Activated CD4-positive, CD25-positive, alpha-beta regulatory T cell (primary cell): Measurements from ENCODE around the gene PACS1.

Experiments
- DNase-seq, 4 experiments: peaks; one replicate each; lab custom pipeline; 2025; lab: John Stamatoyannopoulos, UW

PACS1 gene

DNA sequence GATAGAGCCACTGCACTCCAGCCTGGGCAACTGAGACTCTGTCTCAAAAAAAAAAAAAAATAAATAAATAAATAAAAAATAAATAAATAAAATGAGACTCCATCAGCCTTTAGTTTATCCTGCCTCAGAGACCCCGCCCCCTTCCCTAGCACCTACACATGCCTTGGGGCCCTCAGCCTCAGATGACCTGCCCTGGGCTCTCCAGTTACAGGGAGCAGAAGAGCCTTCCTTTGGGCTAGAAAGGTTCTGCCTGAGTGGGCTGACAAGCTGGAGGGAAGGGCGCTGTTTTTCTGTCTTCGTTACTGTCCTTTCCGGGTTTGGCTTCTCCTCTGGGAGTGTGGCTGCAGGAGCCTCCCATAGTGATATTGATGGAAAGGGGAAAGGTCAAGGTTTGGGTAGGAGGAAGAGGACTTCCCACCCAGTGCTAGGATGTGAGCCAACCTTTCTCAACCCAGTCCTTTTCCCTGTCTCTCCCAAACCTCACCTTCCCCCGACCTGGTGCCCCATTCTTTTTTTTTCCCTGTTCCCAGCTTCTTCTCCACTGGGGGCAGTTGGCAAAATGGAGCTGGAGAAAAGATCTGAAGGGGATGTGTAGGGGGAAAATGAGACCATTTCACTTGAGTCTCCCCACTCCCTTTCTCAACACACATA, 19.4 kb upstream of the PACS1 start:
- DNase-seq: no peak

DNA sequence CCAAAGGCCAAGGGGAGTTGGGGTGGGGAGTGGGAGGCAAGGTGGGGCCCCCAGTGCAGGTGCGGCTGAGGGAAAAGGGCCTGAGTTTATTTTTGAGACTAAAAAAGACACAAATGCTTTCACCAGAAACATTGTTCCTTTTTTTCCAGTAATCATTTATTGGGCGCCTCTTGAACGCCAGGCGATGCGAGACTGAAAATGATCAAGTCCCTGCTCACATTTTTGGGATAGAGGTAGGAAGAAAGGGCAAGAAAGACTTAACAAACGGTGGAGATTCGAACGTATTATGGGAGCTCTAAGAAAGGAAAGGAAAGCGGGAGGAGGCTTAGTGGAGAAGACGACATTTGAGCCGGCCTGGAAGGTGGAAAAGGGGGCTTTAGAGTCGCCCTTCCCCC, 18.7 kb upstream of the PACS1 start:
- DNase-seq: no peak

DNA sequence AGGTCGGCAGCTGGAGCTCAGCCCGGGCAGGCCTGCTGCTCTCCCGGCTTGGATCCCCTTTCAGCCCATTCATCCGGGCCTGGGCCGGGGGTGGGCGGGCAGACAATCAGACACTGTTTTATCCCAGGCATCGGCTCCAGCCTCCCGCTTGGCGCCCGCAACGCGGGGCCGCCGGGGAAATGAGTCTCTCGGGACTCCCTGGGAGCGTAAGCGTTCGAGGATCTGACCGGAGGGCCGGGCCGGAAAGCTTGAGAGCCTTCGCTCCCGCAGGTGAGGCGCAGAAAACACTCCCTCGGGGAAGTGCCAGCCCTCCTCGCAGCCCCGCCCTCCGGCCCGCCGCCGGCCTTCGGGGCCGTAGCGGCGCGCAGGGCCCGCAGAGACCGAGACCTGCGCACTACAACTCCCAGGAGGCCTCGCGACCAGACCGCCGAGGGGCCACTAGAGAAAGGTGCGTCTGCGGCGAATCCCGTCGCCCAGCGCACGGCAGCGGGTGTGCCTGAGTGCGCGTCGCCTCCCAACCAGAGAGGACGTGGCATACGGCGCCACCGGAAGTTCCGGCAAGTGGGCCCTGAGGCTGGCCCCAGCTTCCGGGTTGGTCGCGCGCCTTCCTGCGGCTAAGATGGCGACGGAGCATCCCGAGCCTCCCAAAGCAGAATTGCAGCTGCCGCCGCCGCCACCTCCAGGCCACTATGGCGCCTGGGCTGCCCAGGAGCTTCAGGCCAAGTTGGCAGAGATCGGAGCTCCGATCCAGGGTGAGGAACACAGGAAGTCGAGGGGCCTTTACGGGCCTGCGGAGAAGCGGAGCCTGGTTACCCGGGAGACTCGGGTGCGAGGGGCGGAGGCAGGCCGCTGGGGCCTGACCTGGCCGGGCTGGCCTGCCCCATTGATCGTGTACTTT, 18.1 kb upstream of the PACS1 start, which contains the start of gene SF3B2:
Gene SF3B2, plus strand, starts transcription at position 599 of the 898 bp plus-strand sequence. Its CDS starts 21 bp downstream, at position 620.
- DNase-seq: peak; percentile 92 to 94 (median 94)

DNA sequence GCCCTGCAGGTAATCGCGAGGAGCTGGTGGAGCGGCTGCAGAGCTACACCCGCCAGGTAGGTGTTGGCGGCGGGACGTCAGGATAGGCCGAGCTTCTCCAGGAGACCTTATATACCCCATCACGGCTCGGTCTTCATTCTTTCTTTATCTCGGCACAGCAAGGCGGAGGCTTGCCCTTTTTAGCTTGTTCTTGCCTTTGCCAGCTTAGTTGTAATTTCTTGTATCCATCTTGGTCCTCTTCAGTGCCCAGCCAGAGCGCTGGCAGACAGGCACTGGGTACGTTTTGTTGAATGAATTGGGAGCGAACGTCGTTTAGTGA, 17.4 kb upstream of the PACS1 start:
- DNase-seq: no peak

DNA sequence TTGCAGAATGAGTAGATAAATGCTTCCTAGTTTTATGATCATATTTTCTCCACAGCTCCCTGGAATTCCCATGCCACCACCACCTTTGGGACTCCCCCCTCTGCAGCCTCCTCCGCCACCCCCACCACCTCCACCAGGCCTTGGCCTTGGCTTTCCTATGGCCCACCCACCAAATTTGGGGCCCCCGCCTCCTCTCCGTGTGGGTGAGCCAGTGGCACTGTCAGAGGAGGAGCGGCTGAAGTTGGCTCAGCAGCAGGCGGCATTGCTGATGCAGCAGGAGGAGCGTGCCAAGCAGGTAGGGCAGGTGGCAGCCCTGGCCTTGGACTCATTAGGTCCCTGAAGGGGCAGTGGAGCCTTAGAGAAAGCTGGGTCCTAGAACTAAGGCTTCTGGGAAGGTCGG, 15.1 kb upstream of the PACS1 start:
- no peak for DNase-seq

DNA sequence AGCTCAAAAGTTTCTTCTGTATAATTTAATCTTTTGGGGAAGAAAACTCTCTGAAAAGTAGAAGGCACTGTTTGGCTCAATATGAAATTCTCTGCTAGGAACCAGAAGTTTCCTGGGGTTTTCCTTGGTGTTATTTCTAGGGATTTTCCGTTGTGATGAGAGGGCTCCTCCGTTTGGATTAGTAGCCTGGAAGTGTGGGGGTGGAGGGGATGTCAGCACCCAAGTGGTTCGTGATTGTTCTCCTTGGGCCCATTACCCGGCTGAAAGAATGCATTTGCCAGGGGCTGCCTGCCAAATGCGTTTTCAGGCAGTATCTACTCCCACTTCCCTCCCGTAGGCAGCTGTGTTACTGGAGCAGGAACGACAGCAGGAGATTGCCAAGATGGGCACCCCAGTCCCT, 13.6 kb upstream of the PACS1 start:
- no peak for DNase-seq

DNA sequence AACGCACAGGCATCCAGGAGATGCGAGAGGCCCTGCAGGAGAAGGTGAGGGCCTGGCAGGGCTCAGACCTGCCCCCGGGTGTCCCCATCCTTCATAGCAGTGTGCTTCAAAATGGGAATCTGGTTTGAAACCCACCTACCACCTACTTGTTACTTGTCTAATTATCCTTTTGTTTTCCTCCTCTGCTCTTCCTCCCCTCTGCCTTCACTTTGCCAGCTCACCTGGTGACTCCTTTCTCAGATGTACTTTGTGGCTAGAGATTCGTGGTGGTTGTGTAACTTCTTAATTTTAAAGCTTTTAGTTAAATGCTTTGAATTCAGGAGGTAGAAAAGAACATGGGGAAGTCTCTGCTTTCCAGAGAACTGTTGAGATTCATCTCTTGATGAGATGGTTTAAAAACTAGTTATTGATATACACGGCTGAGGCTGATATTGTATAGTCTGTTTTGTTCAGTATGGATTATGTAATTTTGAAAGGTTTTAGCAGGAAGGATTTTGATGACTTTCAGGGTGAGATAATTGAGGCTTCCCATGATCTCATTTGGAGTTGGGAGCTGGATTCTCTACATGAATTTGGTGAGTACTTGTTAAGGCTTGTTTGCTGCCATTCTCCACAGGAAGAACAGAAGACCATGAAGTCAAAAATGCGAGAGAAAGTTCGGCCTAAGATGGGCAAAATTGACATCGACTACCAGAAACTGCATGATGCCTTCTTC, 9.9 kb upstream of the PACS1 start:
- no peak for DNase-seq

DNA sequence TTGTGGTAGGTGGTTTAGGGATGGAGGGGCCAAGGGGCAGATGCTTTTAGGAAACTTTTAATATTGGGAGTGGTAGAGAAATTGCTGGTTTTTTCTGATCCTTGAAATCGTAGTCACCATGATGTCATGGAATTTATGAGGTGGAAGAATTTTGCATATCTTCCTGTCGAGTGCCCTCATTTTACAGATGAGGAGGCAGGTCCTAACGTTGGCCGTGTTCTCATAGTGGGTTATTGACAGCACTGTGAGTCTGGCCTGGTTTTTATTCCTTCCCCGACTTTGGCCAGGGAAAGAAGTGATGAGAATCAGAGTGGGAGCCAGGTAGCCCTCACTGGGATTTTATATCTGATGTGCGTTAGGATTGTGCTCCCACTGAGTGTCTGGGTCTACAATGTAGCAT, 8.8 kb upstream of the PACS1 start:
- DNase-seq: no peak

DNA sequence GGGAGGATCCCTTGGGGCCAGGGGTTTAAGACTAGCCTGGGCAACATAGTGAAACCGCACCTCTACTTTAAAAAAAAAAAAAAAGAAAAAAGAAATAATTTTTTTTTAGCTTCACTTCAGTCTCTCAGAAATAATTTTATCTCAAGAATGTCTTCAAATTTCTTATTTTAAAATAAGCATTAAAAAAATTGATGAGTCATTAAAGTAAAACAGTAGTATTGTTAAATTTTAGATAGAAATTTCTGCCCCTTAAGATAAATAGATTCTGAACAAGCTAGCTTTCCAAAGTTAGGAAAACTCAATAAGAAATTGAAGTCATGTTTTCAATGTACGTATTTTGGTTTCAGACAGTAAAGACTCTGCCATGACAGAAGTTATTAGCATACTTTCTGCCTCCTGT, 7.7 kb upstream of the PACS1 start:
- DNase-seq: no peak

DNA sequence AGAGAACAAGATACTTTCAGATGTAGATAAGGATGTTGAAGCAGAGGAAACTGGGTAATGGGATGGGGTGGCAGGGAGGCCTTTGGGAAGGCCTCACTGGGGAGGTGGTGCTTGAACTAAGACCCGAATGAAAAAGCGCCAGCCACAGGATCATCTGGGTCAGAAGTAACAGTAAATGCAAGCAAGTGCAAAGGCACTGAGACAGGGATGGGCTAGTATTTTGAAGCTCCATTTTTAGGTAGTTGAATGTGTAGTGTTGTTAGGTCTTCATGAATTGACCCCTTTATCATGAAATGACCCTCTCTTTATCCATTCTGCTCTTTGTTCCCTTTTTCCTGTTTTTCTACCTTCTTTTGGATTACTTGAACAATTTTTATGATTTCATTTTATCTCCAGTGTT, 6.2 kb upstream of the PACS1 start:
- DNase-seq: no peak

DNA sequence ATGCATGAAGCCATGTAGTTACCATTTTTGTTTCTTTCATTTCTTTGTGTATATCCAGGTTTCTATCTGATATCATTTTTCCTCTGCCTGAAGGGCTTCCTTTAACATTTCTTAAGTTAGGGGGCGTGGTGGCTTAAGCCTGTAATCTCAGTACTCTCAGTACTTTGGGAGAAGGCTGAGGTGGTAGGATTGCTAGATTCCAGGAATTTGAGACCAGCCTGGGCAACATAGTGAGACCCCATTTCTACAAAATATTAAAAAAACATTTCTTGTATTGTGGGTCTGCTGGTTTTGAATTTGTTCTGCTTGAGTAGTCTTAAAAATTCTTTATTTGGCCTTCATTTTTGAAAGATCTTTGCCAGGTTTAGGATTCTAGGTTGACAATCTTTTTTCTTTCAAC, 5.5 kb upstream of the PACS1 start:
- no peak for DNase-seq

DNA sequence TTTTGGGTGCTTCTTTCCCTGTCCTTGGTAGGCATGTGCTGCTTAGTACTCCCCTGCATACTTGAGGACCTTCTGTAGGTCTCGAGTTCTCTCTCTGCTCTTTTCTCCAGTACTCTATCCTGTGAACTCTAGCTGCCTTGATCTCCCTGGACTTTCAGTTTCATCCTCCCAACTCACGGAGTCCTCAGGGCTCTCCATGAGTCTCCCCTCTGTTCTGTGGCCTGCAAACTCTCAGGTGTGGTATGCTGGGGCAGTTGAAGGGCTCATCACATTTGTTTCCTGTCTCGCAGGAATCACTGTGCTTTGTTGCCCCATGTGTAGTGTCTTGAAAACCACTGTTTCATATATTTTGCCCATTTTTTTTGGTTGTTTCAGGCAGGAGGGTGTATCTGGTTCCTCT, 3.3 kb upstream of the PACS1 start:
- DNase-seq: no peak

DNA sequence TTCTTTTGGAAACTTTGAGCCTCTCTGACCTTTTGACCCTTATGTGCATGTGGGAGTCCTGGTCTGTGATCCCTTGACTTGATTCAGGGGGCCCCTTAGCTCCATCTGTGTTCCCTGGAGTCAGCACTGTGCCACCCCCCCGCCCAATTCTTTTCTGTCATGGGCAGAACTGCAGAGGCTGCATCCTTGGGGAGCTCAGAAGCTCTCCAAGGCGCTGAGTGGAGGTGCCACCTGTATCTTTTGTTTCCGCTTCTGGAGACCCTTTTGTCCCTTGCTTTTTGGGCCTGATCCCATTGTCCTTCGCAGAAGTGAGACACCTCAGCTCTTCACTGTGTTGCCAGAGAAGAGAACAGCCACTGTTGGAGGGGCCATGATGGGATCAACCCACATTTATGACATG, 2.4 kb upstream of the PACS1 start:
- no peak for DNase-seq

DNA sequence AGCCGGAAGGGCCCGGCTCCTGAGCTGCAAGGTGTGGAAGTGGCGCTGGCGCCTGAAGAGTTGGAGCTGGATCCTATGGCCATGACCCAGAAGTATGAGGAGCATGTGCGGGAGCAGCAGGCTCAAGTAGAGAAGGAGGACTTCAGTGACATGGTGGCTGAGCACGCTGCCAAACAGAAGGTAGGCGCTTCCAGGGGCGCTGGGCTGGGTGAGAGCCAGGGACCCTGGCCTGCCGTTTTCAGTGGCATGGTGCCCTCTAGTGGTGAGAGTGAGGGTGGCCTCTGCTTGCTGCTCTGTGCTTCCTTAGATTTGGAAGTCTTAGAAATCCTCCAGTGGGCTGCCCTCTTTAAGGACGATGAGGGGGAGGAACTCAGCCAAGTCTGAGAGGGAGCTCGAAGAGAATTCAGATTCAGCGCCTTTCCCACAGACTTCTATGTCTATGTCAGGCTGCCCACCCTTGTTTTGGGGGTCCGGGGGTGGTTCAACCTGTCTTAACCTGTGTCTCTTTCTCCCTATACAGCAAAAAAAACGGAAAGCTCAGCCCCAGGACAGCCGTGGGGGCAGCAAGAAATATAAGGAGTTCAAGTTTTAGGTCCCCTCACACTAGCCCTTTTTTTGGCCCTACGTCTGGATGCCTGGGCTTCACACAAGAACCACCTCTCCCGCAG, 1.8 kb upstream of the PACS1 start:
- DNase-seq: peak; percentile 53 to 65 (median 59)

DNA sequence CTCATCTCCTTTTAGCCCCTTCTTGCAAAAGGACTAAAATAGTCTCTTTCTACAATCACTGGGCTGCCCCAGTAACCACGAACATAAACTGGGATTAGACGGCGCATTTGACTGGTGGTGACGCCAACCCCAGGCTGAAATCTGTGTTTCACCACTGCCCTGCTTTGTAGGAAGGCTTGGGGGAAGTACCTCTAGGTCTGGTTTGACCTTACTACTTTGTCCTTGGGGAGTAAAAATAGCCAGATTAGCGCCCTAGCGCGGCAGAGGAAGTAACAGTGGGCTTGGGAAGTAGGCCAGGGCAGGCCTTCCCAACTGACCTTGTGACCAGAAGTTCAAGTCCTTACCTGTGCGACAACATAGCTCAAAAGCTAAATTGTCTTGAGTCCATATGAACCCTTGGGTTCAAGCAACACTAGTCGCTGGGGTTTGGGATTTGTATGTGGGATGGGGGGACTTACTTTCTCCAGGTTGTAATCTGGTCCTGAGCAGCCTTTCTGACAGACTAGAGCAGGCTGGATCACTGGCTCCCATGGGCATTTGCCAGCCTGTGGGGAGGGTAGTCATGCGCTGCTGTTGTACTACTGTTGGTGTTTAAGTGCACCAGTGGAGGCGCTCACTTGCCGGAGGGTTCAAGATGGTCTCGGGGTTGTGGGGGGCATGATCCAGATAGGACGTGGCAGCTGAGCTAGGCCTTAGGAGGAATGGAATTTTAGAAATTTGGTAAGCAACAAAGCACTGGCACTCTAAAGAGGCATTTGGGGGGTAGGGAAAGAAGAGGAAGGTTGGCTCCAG, 953 bp upstream of the PACS1 start:
- peak in 1 of 4 experiments; percentile 21 for DNase-seq

DNA sequence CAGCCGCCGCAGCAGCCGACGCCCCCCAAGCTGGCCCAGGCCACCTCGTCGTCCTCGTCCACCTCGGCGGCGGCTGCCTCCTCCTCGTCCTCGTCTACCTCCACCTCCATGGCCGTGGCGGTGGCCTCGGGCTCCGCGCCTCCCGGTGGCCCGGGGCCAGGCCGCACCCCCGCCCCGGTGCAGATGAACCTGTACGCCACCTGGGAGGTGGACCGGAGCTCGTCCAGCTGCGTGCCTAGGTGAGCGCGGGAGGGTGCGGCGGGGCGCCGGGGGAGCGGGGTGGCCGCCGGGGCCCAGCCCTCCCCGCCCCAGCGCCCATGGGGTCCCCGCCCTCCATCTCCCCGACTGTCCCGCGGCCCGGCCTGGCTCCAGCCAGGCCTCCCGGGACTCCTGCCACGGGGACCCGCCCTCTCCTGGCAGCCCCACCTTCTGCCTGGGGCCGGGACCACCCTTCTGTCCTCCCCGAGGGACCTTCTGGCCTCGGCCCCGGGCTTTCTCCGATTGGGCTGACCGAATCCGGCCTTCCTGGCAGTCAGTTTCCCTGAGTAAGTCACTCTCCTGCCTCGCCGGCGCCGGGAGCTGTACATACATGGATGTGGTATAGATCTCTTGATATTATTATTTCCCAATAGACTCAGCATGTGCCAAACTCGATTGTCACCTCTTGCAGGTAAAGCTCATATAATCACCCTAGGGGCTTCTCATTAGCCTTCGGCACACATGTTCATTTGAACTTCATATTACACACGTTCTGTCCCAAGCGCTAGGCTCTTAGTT, 720 bp downstream of the PACS1 start:
- no peak for DNase-seq

DNA sequence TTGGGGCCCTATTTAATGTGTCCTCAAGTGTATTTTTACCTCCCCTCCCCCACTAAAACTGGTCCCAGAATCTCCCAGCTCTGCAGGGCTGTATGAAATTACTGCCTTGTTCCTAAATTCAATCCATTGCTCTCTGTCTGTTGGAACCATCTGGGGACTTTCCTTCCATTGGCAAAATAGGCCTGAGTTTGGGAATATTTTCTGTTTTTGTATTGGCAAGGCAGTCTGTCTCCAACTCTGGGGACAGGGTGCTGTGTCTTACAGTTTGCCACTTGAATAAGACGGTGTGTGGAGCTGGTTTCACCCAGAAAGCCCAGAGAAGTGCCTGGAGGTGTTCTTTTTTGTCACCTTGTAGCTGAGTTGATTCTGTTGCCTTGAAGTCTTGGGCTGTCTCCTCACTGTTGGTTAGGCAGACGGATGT, 1.3 kb downstream of the PACS1 start:
- DNase-seq: no peak

DNA sequence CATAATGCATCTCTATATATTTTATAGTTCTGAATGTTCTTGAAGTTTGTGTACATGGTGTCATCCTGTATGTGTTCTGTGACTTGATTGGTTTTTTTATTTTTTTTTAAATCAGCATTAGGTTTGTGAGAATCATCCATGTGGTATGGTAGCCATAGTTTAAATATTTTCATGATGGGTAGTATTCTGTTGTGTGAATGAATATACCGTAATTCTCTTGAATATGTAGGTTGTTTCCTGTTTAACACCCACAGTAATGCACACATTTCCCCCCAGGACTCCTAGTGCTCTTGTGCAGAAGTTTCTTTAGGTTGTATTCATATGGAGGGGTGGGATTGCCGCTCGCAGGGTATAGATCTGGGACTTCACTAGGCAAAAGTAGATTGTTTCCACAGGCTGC, 2.0 kb downstream of the PACS1 start:
- DNase-seq: no peak

DNA sequence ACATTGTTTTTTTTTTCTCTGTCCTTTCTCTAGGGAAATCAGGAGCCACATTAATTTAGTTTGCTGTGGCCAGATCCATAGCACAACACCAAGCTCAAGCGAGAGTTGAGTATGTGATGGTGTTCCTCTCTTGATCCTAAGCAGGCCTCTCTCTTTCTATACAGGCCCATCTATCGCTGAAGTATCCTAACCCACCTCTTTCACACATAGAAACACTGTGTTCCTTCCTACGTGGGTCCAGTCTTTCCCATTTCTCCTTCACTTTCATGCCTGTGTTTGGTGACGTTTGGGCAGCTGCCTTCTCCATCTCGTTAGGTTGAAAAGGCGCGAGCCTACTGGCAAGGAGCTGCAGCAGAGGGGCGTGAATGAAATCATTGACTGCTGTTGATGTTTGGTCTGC, 2.4 kb downstream of the PACS1 start:
- no peak for DNase-seq

DNA sequence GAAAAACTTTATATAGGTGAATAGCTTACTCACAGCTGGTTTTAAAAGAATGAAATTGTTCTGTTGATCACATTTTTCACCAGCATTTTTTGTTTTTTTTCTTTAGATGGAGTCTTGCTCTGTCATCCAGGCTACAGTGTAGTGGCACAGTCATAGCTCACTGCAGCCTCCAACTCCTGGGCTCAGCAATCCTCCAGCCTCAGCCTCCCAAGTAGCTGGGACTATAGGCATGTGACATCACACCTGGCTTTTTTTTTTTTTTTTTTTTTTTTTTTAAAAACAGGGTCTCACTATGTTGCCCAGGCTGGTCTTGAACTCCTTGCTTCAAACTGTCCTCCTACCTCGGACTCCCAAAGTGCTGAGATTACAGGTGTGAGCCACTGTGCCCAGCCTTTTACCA, 3.6 kb downstream of the PACS1 start:
- DNase-seq: no peak

DNA sequence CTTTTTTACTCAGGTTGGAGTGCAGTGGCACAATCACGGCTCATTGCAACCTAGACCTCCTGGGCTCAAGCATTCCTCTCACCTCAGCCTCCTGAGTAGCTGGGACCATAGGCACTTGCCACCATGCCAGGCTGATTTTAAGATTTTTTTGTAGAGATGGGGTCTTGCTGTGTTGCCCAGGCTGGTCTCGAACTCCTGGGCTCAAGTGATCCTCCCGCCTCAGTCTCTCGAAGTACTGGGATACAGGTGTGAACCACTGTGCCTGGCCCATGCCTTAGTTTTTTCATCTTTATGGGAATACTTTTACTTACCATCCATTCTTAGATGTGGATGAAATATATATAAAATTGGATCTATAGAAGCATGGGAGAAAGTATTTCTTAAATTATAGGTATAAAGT, 5.2 kb downstream of the PACS1 start:
- DNase-seq: no peak
